HG02759 (cell line): Measurements from ENCODE around the gene MMP26.
A peak's percentile ranks its signal among the peaks of the same experiment; 100 is the strongest.

Experiments
- ATAC-seq: cut with Tn5 transposase; IDR thresholded peaks from one replicate; pipeline ENCODE4 v1.9.1; 2021; ENCODE audit warnings: mild to moderate bottlenecking, moderate library complexity; ENCODE audit not compliant: unreplicated experiment

Gene MMP26

DNA sequence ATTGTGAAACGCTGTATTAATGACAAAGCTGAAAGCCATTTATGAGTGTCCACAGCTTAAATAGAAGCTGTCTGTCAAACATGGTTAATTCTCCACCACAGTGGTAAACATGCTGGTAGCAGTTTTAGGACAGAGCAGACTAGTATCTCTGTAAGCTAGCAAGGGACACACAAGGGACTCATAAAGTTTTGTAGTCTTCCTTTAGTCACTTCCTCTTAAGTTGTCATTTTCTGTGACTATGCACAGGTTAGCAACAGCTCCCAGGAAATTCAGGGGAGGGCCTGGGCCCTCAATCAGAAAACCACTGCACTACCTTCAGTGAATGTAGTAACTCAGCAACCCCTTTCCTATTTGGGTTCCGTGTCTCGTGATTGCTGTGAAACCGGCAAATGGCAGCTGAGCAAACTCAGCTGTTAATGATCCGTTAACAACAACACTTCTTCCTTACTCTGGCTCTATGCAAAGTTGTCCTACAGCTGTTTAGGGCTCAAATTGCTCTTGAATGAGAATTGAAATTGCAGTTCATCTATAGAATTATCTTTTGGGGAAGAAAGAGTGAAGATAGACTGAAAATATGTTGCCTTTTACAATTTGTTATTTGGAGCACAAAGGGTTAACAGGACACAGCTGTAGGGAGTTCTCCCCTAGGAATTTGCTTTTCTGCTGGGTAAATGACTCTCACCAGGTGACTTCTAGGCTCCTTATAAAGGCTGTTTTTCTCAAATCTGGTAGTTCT, at the start of gene MMP26:
TSS of gene MMP26 (plus strand) at position 731 of the 736 bp plus-strand sequence.
- peak; percentile 59 for ATAC-seq

DNA sequence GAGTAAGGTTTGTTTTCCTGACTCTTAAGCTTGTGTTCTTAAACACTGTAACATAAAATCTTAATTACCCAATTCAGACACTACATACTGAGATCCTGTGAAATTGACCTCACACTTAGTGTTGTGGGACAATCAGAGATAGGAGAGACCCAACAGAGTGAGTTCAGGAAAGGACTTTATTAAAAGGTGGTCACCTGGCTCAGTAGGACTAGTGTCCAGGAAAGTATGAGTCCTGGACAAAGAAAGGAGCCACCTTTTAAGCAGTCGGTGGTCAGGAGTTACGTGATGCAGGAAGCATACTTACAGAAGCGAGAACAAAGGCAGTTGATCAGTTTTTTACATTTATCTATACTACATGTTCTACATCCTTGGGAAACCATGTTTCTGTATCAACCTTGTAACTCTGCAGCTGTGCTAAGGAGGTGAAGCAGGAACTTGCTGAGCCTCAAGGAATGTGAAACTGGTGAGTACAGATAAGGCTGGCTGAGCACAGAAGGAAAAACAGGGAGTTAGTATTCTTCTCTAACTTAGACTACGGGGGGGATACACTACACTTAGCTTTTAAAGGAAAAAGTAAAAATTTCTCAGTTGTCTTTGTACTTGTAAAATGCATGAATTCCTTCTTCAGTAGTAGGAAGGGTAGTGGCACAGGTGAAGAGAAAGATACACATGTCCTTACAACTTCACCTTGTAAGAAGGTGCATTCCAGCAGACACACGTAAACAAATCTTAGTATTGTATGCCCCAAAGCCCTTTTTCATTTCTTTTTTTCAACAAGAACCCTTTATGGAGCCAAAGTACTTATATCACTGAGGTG, 45.7 kb upstream of the MMP26 start:
- ATAC-seq, result no peak

DNA sequence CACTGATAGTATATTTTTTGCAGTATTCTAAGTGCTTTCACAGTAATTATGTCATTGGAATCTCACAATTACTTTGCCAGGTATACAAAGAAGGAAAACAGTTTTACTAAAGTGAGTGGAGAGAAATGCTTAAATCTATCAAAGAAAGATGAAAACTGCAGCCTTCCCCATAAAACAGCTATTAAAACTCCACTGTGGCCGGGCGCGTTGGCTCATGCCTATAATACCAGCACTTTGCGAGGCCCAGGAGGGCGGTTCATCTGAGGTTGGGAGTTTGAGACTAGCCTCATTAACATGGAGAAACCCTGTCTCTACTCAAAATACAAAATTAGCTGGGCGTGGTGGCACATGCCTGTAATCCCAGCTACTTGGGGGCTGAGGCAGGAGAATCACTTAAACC, 41.7 kb upstream of the MMP26 start:
- no peak for ATAC-seq

DNA sequence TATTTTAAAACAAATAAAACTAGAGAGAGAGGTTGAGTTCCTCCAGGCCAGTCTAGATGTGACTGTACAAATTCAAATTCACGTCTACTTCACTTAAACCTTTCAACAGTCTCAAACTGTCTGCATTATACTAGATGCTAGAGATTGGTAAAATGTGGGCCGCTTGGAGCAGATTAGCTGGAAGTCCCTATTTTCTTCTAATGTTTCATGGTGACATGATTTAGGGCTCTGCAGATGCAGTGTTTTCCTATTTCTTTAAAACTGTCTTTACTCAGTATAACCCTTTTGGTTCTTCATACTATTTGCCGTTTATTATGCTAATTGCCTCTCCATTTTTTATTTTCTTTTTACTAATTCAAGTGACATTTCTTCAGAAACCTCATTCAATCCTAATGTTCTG, 40.4 kb upstream of the MMP26 start:
- ATAC-seq, result no peak

DNA sequence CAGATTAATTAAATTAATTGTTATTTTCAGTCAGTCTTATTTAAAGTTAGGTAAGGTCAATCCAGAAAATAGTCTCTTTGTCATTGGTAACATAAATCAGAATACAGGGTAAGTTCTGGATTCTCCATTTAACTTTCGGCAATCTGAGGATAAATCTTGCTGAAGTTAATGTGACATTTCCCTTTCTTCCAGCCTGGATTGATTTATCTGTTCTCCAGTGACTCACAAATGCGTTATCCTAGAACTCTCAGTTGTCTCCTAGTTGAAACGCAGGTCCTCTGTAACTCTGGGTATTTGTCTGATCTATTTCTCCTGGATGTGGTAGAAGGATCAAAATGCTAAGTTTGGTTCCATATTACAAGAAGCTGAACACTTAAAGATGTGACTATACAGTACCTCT, 39.8 kb upstream of the MMP26 start:
- no peak for ATAC-seq

DNA sequence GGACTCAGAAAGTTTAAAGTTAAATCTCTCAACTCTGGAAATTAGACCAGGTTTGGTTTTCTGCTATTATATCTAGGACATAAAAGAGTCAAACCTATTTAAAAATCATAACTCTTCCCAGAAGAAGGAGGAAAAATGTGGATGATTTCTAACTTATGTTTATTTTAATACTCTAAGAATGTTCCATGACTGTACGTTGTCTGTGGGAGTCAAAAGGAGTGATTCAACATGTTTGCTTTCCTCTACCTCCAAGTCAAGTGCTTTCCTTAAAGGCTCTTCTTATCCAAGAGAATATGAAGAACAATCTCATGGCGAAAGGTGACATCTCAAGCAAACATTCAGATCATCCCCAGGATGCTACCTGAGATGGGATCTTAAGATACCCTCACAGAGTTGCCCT, 39.2 kb upstream of the MMP26 start:
- no peak for ATAC-seq

DNA sequence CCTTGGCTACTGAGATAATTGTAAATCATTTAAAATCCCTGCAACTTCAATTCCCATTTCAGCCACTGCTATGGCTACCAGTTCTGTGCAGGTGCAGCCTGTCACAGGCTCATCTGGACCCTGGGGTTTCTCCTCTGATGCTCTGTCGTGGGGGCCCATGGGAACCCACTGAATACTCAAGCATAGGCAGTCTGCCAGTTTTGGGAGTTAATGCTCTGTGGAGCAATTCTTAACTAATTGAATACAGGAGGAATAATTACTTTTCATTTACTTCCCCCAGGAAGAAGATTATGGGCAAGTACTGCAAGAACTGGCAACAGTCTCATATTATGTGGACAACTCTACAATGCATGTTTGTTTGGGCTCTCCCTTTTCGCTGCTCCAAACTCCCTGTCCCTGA, 32.8 kb upstream of the MMP26 start:
- ATAC-seq, result no peak

DNA sequence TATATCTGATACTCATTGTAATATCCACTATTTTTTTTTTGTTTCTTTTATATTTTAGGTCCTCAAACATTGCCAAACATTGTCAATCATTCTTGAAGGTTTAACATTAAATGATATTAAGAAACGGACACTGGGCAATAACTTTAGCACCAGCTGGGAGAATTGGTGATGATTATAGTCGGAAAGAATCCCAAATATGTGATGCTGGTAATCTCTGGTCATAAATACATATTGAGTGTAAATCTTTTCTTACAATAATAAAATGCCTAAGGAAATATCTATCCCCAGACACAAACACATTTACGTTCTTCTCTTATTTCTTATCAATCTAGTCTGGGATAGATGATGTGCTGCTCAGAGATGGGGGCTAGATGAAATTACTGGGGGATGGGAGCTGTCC, 32.1 kb upstream of the MMP26 start:
- ATAC-seq, result no peak

DNA sequence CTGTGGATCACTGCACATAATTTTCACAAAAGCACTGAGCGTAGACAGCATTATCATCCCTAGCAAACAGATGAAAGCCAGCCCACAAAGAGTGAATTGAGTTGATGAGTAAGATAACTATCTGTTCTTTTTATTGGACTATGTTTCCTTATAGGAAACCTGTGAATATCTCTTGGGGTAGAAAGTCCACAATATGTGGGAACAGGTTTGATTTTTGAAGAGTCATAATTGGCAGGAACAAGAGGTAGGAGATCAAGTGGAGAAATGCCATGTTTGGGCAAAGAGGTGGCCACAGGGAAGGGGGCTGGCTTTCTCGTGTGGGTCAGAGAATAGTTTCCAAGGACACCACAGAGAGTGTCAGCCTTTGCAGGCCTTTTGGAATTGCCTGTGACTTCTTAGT, 30.8 kb upstream of the MMP26 start:
- no peak for ATAC-seq

DNA sequence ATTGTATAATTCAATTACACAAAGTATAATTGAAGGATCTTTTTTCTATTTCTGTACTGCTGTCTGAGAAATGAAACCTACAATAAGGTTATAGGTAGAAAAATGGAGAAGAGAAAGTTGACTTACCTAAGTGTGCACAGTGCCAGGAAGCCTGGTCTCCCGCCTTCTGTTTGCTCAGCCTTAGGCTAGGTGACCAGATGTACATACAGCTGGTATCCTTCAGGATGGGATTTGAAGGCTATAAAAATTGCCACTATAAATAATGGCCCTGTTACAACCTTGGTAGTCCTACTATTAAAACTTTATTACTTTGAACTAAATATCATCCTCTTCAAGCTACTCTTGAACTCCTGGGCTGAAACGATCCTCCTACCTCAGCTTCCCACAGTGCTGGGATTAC, 26.6 kb upstream of the MMP26 start:
- ATAC-seq, result no peak

DNA sequence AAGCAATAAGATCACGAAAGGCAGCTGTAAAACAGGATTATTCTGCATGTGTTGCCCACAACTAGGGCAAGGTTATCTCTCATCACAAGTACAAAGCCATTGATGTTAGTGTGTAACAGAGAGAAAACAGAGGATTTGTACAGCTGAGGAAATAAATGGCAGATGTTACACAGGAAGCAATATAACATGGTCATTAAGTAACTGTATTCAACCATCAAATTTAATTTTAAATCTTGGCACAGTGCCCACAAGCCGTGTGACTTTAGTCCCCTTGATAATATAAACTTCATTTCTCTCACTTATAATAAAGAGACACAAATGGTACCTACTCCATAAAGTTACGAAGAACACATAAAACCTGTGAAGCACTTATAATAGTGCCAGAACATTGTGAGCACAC, 24.2 kb upstream of the MMP26 start:
- no peak for ATAC-seq

DNA sequence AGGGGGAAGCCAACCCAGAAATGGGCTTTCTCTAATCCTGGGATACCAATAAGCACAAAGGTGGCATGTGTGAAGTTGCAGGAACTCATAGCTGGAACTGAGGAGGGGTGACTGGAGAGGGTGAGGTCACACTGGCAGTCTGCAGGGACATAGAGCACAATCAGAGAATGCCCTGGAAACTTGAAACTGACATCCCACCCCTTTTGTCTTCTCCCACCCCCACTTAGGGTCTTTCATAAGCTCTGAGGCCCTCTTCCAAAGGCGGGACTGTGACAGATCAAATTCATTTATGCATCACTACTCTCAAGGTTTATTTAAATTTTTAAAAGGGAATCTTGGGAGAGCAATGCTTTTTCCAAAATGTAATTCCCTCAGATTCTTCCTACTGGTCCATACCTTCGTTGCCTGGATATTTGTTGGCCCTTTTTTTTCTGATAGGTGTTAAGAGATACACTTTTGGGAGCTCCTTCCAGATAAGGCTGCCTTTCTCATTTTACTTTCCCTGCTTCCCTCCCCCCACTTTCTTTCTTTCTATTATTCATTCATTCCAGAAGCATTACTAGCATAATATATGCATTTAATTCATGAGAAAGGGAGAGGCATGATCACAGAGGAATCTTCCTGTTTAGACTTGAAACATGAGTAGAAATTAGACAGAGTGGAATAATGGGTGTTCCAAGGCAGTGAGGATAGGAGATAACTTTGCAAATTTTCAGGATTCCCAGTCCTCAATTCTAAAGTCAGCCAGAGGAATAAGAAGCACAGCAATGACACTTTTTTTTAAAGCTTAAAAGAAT, 21.8 kb upstream of the MMP26 start:
- no peak for ATAC-seq

DNA sequence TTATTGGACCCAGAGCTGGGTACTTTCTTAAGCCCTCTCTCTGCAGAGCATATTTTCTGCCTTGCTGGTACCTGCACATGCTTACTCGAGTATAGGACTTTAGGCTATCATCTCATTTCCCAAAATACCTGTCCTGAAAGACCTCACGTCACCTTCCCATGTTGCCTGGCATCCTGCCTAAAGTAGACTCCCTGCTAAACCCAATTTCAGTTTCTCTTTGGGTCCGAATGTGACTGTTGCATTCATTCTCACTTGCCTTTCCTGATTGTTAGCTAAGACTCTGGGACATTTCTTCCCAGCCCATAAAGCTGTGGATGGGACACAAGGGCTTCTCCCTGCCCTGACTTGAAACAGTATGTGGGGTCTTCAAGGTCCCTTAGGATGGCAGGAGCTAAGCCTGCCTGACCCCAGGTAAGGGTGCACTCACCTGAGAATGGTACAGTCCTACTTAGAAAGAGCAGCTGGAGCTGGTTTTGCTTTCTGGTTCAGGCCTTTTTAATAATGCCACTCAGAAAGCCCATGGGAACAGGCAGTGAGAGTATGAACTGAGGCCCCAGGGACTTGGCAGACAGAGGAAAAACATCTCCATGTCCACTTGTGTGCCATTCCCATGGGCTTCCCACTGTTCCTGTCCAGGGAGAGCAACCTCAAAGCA, 19.8 kb upstream of the MMP26 start:
- ATAC-seq, result no peak

DNA sequence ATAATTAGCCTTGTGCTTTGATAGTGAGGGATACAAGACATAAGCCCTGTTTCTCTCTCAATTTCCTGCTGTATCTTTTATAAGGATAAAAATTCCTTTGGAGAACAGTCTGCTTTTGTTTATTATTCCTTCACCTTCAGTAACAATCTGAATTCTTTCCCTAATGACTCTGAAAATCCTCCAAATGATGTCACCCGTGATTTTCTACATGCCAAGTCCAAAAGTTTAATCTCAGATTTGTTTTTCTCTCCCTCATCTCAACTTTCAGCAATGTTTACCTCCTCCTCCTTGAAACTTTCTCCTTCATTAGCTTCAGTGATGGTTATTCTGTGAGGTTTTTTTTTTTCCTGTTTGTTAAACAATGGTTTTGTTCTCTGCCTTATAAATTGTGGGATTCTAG, 9.1 kb upstream of the MMP26 start:
- ATAC-seq, result no peak

DNA sequence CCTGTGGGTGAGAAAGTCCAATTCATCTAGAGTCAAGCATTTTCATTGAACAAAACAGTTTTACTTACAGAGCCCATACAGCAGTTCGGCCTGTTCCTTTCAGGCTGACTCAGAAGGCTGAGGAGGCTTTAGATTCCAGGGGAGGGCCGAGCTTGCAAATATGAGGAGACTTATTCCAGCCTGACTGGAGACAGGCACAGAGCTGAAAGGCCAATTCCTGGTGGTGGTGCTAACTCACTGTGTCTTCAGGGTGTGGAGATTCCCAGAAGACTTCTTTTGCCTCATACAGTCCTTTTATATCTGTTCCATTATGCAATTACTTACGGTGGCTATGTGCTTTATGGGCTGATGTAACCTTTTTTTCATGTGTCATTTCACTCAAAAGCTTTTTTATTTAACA, 7.0 kb upstream of the MMP26 start, which contains the start of gene OR51E2:
TSS of gene OR51E2 (minus strand) at position 269 of the 400 bp plus-strand sequence. CDS start 15,142 bp downstream, outside the sequence.
- ATAC-seq, result no peak

DNA sequence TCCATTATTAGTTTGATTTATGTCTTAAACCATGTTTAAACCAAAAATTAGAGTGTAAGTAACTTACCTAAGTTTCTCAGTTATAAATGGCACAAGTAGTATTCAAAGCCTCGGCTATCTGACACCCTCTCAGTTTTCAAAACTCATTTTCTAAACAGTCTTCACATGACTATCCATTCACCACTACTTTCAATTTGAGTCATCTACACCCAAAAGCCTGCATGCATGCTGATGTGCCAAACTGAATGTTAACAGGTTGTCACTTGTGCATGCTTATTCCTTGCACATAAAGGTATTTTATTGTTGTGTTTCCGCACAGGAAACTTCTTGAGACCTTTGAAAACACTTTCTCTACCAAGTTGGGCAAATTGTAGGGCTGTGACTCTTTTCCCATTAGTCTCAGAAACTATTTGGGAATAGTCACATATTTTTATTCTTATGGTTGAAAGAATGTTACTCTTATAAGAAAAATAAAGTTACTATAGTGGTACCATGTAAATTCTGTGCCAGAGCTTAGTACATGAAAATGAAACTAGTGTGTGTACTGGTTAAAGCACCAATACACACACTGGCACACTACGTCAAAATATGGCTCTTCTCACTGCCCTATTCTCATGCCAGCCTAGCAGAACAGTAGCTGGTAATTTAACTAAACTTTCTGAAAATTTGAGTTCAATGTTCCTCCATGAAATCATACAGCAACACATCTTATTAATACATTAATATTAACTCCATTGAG, 4.7 kb upstream of the MMP26 start:
- ATAC-seq, result peak; percentile 84

DNA sequence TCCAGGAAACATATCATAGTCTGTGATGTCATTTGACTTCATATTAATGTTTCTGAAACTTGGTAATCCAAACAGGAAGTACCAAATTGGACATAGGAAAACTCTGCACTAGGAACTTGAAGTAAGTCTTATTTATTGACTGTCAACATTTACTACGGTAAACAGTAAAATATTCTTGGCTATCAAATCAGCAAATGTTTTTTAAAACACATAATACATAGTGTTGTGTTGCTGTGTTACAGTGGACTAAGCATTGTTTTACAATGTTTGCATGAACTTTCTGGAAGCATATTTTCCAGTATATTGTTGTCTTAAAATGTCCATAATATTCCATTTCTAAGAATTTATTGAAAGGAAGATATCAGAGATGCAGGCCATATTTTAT, 4.2 kb upstream of the MMP26 start:
- ATAC-seq, result no peak

DNA sequence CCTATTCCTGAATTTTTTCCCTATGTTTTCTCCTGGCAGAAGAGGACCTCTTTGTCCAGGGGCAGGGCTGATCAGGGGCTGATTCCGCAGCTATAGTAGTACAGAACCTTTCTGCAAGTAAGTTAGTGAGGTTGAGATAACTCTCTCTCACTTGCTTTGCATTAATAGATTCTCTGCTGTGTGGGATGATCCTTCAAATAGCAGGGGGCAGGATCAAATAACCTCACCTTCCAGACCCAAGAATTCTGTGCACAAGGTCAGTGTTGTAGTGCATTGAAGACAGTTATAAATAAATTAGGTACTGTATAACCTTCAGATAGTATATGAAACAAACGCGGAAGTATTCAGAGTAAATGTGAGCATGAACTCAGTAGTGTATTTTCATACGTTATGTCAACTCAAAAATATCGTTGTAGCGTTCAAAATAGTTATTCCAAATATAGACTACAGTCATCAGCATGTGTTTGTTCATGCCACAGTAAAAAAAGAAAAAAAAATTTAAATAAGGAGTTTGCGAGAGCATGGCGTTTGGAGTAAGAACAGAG, 278 bp downstream of the MMP26 start:
- no peak for ATAC-seq

DNA sequence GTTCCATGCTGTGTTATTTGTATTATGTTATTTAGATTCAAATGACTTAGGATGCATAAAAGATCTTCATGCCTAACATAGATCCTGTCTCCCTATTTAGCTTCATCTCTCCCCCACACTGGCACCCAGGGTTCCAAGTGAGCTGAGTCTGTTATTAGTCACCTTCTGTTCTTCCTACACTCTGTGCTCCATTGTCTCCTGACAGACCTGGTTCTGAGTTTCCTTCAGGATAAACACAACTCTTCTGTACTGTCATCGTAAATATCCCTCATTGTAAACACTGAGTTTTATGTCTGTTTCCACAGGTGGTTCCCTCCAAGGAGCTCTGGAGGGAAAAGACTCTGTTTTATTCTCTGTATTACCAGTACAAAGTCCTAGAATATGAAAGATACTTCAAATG, 8.7 kb downstream of the MMP26 start:
- no peak for ATAC-seq

DNA sequence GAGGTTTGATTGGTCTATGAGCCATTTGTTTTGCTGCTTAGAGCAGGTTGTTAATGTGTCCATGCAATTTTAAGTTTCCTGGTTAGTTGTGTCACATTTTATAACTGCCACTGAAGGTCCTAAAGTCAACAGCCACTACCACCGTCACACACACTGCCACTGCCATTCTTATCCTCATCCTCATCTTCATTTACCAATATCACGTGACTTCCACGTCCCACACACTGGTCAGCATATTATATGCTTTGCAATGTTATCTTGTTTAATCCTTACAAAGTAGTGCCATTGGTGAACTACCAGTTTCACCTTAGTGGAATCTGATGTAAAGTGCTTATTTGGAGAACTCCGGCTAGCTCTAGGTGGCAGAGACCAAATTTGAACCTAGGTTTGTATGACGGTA, 9.7 kb downstream of the MMP26 start:
- ATAC-seq, result no peak
